Mesenchymal stem cell (in vitro differentiated cells and primary cell): ENCODE measurements around the gene MTRR.
A peak's percentile ranks its signal among the peaks of the same experiment; 100 is the strongest.

Source experiments
- DNase-seq: peaks from one replicate; pipeline ENCODE4 v3.0.0-alpha.2; 2013
- H2AFZ ChIP-seq: one replicate; pipeline ENCODE4 v1.6.1; 2013; ENCODE audit warnings: low read depth, mild to moderate bottlenecking, control low read depth, inconsistent platforms, low read length, moderate library complexity
- H2AK5ac ChIP-seq: 2 replicates; pipeline ENCODE4 v1.6.1; 2013; ENCODE audit warnings: low read length, moderate library complexity, mild to moderate bottlenecking, inconsistent platforms; ENCODE audit not compliant: severe bottlenecking
- H2BK120ac ChIP-seq: one replicate; pipeline ENCODE4 v1.6.1; 2013; ENCODE audit warnings: low read depth, mild to moderate bottlenecking, inconsistent platforms, low read length, moderate library complexity
- H2BK12ac ChIP-seq, 2 experiments: one replicate each; pipeline ENCODE4 v1.6.1; 2013; ENCODE audit warnings: inconsistent platforms in 2 of 2, low read length in 2 of 2, mild to moderate bottlenecking in 2 of 2, moderate library complexity in 2 of 2, control low read depth in 1 of 2
- H2BK15ac ChIP-seq: one replicate; pipeline ENCODE4 v1.6.1; 2013; ENCODE audit warnings: mild to moderate bottlenecking, low read depth, inconsistent platforms; ENCODE audit not compliant: poor library complexity, severe bottlenecking
- H2BK5ac ChIP-seq: 2 replicates; pipeline ENCODE4 v1.6.1; 2013; ENCODE audit warnings: low read depth, mild to moderate bottlenecking, low read length, control low read depth, inconsistent platforms; ENCODE audit not compliant: poor library complexity, severe bottlenecking
- H3K14ac ChIP-seq, 2 experiments: one replicate each; pipeline ENCODE4 v1.6.1; 2013; ENCODE audit warnings: inconsistent platforms in 2 of 2, low read length in 2 of 2, control low read depth in 1 of 2, mild to moderate bottlenecking in 1 of 2, moderate library complexity in 1 of 2
- H3K18ac ChIP-seq, 2 experiments: one replicate each; pipeline ENCODE4 v1.6.1; 2013; ENCODE audit warnings: inconsistent platforms in 2 of 2, low read length in 2 of 2, control low read depth in 1 of 2, low read depth in 1 of 2, mild to moderate bottlenecking in 1 of 2
- H3K23ac ChIP-seq, 2 experiments: one replicate each; pipeline ENCODE4 v1.6.1; 2013; ENCODE audit warnings: inconsistent platforms in 2 of 2, low read length in 2 of 2, mild to moderate bottlenecking in 2 of 2, moderate library complexity in 2 of 2, control low read depth in 1 of 2
- H3K27ac ChIP-seq: 2 replicates; pipeline ENCODE4 v1.5.1; 2013; ENCODE audit warnings: mild to moderate bottlenecking, moderate library complexity, low read length, control low read depth, inconsistent platforms; ENCODE audit not compliant: poor library complexity, severe bottlenecking
- H3K27me3 ChIP-seq, 2 experiments: 2 replicates each; pipeline versions ENCODE4 v1.6.1 to v1.7.0; 2013; ENCODE audit warnings: low read length in 2 of 2, mild to moderate bottlenecking in 2 of 2, moderate library complexity in 2 of 2, control low read depth in 1 of 2, inconsistent platforms in 1 of 2; ENCODE audit not compliant: control insufficient read depth in 1 of 2, insufficient read depth in 1 of 2
- H3K36me3 ChIP-seq, 2 experiments: 2 replicates each; pipeline versions ENCODE4 v1.6.1 to v1.7.0; 2013; ENCODE audit warnings: low read length in 2 of 2, control low read depth in 1 of 2, inconsistent platforms in 1 of 2, low read depth in 1 of 2, mild to moderate bottlenecking in 1 of 2; ENCODE audit not compliant: insufficient read depth in 2 of 2, control insufficient read depth in 1 of 2
- H3K4ac ChIP-seq, 2 experiments: one replicate each; pipeline ENCODE4 v1.6.1; 2013; ENCODE audit warnings: inconsistent platforms in 2 of 2, low read length in 2 of 2, mild to moderate bottlenecking in 2 of 2, moderate library complexity in 2 of 2, control low read depth in 1 of 2, low read depth in 1 of 2
- H3K4me1 ChIP-seq: 2 replicates; pipeline ENCODE4 v1.6.1; 2013; ENCODE audit warnings: low read depth, low read length, control low read depth; ENCODE audit not compliant: control insufficient read depth, insufficient read depth
- H3K4me2 ChIP-seq: 2 replicates; pipeline ENCODE4 v1.6.1; 2013; ENCODE audit warnings: low read length, mild to moderate bottlenecking, inconsistent platforms; ENCODE audit not compliant: poor library complexity, severe bottlenecking
- H3K4me3 ChIP-seq, 2 experiments: 2 replicates each; pipeline versions ENCODE4 v1.5.1 to v1.7.0; 2013; ENCODE audit warnings: low read length in 2 of 2, mild to moderate bottlenecking in 2 of 2, control low read depth in 1 of 2, low read depth in 1 of 2; ENCODE audit not compliant: insufficient read depth in 1 of 2
- H3K79me1 ChIP-seq: replicated peaks from 2 replicates; pipeline ENCODE4 v1.6.1; 2013; ENCODE audit warnings: mild to moderate bottlenecking, control low read depth, low read length, inconsistent platforms; ENCODE audit not compliant: poor library complexity, severe bottlenecking
- H3K9ac ChIP-seq: 2 replicates; pipeline ENCODE4 v1.7.0; 2013; ENCODE audit warnings: mild to moderate bottlenecking, low read length, moderate library complexity
- H3K9me3 ChIP-seq: 2 replicates; pipeline ENCODE4 v1.7.0; 2013; ENCODE audit warnings: mild to moderate bottlenecking, low read length; ENCODE audit not compliant: control insufficient read depth
- H4K8ac ChIP-seq: one replicate; pipeline ENCODE4 v1.6.1; 2013; ENCODE audit warnings: inconsistent platforms, mild to moderate bottlenecking, low read length, moderate library complexity
- H4K91ac ChIP-seq: one replicate; pipeline ENCODE4 v1.6.1; 2013; ENCODE audit warnings: mild to moderate bottlenecking, low read length, inconsistent platforms
- WGBS: methylation state at CpG from one replicate; pipeline ENCODE4 v1.1.7; 2013; ENCODE audit warnings: mixed read lengths; 5-methylcytosine and 5-hydroxymethylcytosine counted together

The MTRR gene

GRCh38 chr5:7851240-7851592 lies 17.7 kb upstream of the MTRR start:
- H3K4me1 ChIP-seq, result peaks cover 20% of the 10 kb centered on the region
- no peak overlapping the region for H2AK5ac ChIP-seq
- H4K91ac ChIP-seq, result no peak overlapping the region
- no peak overlapping the region for H3K27ac ChIP-seq
- no peaks in the 10 kb centered on the region for H3K36me3 ChIP-seq
- H3K9me3 ChIP-seq, result no peaks in the 10 kb centered on the region
- peak overlapping the region; percentile 14 for H4K8ac ChIP-seq
- H3K14ac ChIP-seq, result no peak overlapping the region
- no peak for DNase-seq
- peak overlapping the region; percentile 51 for H2AFZ ChIP-seq
- peak overlapping the region; percentile 53 to 76 for H3K4me3 ChIP-seq
- no peak overlapping the region for H3K18ac ChIP-seq
- H2BK5ac ChIP-seq, result no peak overlapping the region
- no peaks in the 10 kb centered on the region for H3K79me1 ChIP-seq
- no peak overlapping the region for H2BK15ac ChIP-seq
- peak overlapping the region in 1 of 2 experiments; percentile 46 for H2BK12ac ChIP-seq
- peaks cover 8 to 46% of the 10 kb centered on the region in 2 experiments for H3K27me3 ChIP-seq
- peak overlapping the region; percentile 94 for H3K4me2 ChIP-seq
- peak overlapping the region; percentile 43 for H3K9ac ChIP-seq
- H3K23ac ChIP-seq, result no peak overlapping the region
- H3K4ac ChIP-seq, result no peak overlapping the region
- WGBS, result 58% methylated on average over 16 of the region's 16 CpGs
- H2BK120ac ChIP-seq, result no peak overlapping the region

- H3K36me3 ChIP-seq, result no peaks in the 10 kb centered on the region
- H3K23ac ChIP-seq, result no peak overlapping the region
- no peak overlapping the region for H3K4me2 ChIP-seq
- H2AFZ ChIP-seq, result no peak overlapping the region
- no peak for DNase-seq
- no peak overlapping the region for H3K27ac ChIP-seq
- no peak overlapping the region for H2AK5ac ChIP-seq
- H4K91ac ChIP-seq, result no peak overlapping the region
- no peak overlapping the region for H2BK12ac ChIP-seq
- no peak overlapping the region for H3K14ac ChIP-seq
- no peak overlapping the region for H3K4ac ChIP-seq
- no peak overlapping the region for H2BK5ac ChIP-seq
- H3K9ac ChIP-seq, result no peak overlapping the region
- no peak overlapping the region for H3K18ac ChIP-seq
- H3K27me3 ChIP-seq, result peaks cover 7 to 41% of the 10 kb centered on the region in 2 experiments
- H3K4me1 ChIP-seq, result peaks cover 20% of the 10 kb centered on the region
- 84% methylated on average over 8 of the region's 8 CpGs for WGBS
- H4K8ac ChIP-seq, result no peak overlapping the region
- H2BK15ac ChIP-seq, result no peak overlapping the region
- H3K4me3 ChIP-seq, result no peak overlapping the region
- no peak overlapping the region for H2BK120ac ChIP-seq
- H3K79me1 ChIP-seq, result no peaks in the 10 kb centered on the region
- H3K9me3 ChIP-seq, result no peaks in the 10 kb centered on the region
Measured at GRCh38 chr5:7851617-7852289, 17.2 kb upstream of the MTRR start.

- Histone ChIP-seq H3K23ac (no peak overlapping the region), H3K27ac (no peak overlapping the region), H2AK5ac (no peak overlapping the region), H3K9me3 (no peaks in the 10 kb centered on the region), H3K36me3 (peaks cover 0 to under 1% of the 10 kb centered on the region in 2 experiments), H2BK12ac (no peak overlapping the region), H2BK5ac (no peak overlapping the region), H3K14ac (no peak overlapping the region), H3K79me1 (no peaks in the 10 kb centered on the region), H3K4me3 (no peak overlapping the region), H2BK120ac (no peak overlapping the region), H4K91ac (no peak overlapping the region), H3K27me3 (peaks cover 7 to 33% of the 10 kb centered on the region in 2 experiments), H4K8ac (no peak overlapping the region), H3K4me2 (no peak overlapping the region), H3K18ac (no peak overlapping the region), H3K9ac (no peak overlapping the region), H3K4me1 (peaks cover 20% of the 10 kb centered on the region), H3K4ac (no peak overlapping the region), H2BK15ac (no peak overlapping the region), H2AFZ (no peak overlapping the region)
- no CpG with 5 or more reads among the region's 1 CpG for WGBS
- DNase-seq, result peak; percentile 17
Measured at GRCh38 chr5:7852542-7852941, 16.4 kb upstream of the MTRR start.

- 71% methylated on average over 2 of the region's 2 CpGs for WGBS
- Histone ChIP-seq H3K18ac (no peak overlapping the region), H2BK15ac (no peak overlapping the region)
Measured at GRCh38 chr5:7852988-7853387, 16.0 kb upstream of the MTRR start.

More at GRCh38 chr5:7852988-7853387, 16.0 kb upstream of the MTRR start:
- Histone ChIP-seq H3K4me2 (no peak overlapping the region), H4K91ac (no peak overlapping the region), H3K4ac (no peak overlapping the region), H3K4me1 (peaks cover 20% of the 10 kb centered on the region), H2BK120ac (no peak overlapping the region), H2BK5ac (no peak overlapping the region), H3K27me3 (peaks cover 7 to 28% of the 10 kb centered on the region in 2 experiments), H2AFZ (no peak overlapping the region), H3K27ac (no peak overlapping the region), H3K4me3 (no peak overlapping the region), H3K14ac (no peak overlapping the region), H3K9ac (no peak overlapping the region), H3K79me1 (no peaks in the 10 kb centered on the region), H2BK12ac (no peak overlapping the region), H2AK5ac (no peak overlapping the region), H3K9me3 (no peaks in the 10 kb centered on the region), H3K36me3 (peaks cover 0 to 5% of the 10 kb centered on the region in 2 experiments), H3K23ac (no peak overlapping the region), H4K8ac (no peak overlapping the region)
- no peak for DNase-seq
